Caki2 (cell line): ENCODE measurements around the gene TCF12. TPM values are rescaled to one million over a fixed set of nuclear protein-coding genes. Genes with fewer than 3 reads are reported as not detected.
"Not testable (repeated sequence)": the region's sequence is repeated elsewhere in the genome, so short reads cannot be mapped to it uniquely, and the experiment has no call there.

Experiments
- DNase-seq: peaks from one replicate; pipeline ENCODE4 v3.0.0-alpha.2; 2015; ENCODE audit warnings: low read depth
- in situ Hi-C: cut with HindIII; loops from 2 replicates; pipeline ENCODE4 v1.10.0; 2016; ENCODE audit warnings: low sequenced_read_pairs, low pct_unique_long_range_greater_than_20kb, mixed read lengths
- total RNA-seq: library from RNA; depleted of rRNA; stranded (reverse); fragments of >200 nt; shearing (Covaris generic); gene quantifications from 2 replicates; pipeline ENCODE4 v1.2.3, GENCODE V29; 2014; ENCODE audit warnings: low replicate concordance

TCF12 gene
- total RNA-seq, 1 experiment from 2014 or later: 61.2 TPM

DNA sequence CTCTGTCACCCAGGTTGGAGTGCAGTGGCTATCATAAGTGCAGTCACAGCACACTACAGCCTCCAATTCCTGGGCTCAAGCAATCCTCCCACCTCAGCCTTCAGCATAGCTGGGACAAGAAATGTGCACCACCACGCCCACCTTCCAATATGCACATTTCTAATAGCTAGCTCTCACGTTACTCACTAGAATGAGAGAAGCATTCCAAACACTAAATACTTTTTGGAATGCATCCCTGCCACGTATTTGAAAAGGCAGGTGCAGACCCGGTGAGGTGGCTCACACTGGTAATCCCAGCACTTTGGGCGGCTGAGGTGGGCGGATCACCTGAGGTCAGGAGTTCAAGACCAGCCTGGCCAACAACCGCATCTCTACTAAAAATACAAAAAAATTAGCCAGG lies 7.6 kb upstream of the TCF12 start:
- no peak for DNase-seq
- in situ Hi-C loops: no loop called here

DNA sequence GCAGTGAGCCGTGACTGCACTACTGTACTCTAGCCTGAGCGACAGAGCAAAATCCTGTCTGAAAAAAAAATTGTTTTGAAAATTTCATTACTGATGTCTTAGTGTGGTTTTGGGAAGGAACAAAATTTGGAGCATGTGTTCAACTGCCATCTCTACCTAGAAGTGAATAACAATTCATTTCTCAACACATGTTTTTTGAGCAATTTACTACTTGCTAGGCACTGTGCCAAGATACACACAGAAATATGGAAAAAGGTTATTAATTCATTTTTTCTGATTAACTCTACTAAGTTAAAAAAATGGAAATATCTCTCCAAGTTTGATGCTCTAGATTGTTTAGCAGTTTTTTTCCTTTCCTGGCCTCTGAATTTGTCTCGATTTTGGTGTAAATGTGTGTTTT lies 5.2 kb upstream of the TCF12 start:
- DNase-seq: no peak
- in situ Hi-C loops: no loop called here

DNA sequence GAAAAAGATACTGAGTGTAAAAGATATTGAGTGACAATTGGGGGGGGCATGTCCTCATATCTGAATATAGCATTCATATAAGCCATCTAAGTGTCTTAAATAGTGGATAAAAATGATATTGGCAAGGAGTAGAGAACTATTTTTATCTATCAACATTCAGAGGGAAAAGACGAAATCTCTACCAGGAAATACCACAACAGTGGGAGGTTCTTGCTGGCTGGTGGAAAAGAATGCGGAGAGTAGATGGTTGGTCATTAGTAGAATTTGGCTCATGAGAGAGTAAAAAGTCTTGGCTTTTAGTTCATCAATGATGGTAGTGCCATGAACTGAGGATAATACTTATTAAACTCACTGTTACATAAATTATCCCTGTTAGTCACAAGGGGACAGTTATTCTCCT lies 4.8 kb upstream of the TCF12 start:
- in situ Hi-C loops: no loop called here
- DNase-seq: no peak

DNA sequence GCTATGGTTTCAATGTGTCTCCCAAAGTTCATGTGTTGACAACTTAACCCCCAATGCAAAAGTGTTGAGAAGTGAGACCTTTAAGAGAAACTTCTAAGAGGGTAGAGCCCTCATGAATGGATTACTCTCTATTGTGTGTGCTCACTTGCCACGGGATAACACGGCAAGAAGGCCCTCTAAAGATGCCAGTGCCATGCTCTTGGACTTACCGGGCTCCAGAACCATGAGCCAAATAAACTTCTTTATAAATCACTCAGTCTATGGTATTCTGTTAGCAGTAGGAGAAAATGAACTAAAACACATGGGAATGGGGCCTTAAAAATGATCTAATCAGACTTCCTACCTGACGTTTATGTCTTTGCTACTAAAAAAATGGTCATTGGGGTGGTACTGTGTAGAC lies 2.6 kb upstream of the TCF12 start:
- in situ Hi-C loops: no loop called here
- no peak for DNase-seq

DNA sequence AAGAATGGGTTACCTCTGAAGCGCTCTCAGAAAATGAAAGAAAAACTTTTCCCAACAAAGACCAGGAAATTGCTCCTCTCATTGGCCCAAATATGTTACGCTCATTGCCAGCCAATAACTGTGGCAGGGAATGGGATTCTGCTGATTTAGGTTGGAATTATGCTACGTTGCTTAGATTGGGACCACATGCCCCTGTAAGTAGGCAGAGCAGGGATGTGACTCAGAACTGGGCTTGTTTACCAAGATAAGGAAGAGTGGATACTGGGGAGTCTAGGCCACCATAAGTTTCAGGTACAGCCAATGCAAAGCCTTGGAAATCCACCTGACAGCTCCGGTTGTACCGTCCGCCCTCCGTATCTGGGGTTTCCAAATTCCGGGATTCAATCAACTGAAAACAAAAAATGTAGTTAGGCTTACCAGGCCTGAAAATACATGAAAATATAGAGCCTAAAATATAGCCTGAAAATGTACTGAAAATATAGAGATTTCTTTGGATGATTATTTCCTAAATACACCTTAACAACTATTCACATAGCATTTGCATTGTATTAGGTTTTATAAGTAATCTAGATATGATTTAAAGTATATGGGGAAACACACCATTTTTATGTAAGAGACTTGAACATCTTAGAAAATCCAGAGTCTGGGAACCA lies 1.5 kb upstream of the TCF12 start:
- in situ Hi-C loops: no loop called here
- DNase-seq: no peak

DNA sequence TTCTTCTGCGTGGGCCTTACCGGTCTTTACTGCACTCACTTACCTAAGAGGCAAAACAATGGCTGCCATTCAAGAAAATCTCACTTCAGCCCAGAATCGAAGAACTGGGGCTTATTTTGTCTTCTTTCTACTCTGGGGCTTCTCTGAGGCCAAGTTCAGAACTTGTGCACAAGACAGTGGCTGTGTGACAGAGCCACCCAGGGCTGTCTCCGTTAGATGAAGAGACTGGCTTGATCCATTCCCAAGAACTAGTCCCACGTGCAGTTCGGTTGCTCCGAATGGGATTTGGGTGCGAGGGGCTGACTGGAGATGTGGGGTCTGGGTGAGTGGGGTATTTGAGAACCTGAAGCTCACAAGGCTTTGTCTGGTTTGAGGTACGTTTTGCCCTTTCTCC lies 795 bp upstream of the TCF12 start:
- DNase-seq: no peak
- in situ Hi-C loops: no loop called here

DNA sequence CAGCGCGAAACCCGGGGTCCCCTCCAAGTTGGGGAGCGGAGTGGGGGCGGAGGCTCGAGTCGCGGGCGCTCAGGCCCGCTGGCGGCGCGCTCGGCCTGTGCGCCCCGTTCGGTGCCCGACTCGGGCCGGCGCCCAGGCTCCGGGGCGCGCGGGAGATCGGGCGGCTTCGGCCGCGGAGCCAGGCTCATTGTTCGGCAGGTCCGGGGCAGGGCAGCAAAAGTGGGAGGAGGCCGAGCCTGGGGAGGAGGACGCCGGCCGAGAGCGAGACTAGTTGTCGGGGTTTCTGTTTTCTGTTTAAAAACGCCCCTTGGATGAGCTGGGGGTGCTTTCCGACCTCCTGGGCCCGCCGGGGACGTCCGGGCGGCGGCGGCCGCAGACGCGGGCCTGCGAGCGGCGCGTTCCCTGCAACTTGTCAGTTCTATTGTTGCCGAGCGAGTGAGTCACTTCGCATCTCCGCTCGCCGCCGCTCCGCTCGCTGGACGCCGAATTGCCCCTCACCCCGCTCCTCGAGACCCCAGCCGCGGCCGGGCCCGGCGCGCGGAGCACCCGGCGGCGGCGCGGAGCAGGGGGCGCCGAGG lies 676 bp downstream of the TCF12 start:
- peak; percentile 68 for DNase-seq
- in situ Hi-C loops: no loop called here

DNA sequence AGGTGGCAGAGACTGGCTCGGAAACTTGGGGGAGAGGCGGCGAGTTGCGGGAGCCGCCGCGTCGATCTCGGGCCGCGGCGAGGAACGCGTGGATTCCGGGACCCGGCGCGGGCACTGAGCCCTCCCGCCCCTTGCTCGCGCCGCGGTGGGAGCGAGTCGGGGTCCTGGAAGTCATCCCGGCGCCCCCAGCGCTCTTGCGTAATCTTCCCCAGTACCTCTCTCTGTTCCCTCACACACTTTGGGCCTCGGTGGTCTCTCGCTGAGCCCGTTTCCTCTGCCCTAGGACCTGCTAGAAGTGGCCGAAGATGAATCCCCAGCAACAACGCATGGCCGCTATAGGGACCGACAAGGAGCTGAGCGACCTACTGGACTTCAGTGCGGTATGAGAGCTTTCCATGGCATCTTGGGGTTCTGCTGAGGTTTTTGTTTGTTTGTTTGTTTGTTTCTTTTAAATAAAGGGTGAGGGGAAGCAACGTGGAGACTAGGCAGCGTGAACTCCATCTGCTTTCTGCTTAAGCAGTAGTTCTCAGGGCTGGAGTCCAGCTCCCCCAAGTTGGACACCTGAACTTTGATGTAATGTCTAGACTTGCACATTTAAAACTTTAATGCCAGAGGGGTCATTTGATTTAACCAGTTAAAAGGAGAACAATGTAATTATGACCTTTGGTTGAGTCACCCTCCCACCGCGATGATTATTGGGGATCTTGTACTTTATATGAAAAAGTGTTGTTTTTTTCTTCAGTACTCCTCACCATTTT lies 1.3 kb downstream of the TCF12 start:
- DNase-seq: peak; percentile 56
- in situ Hi-C loops: no loop called here

DNA sequence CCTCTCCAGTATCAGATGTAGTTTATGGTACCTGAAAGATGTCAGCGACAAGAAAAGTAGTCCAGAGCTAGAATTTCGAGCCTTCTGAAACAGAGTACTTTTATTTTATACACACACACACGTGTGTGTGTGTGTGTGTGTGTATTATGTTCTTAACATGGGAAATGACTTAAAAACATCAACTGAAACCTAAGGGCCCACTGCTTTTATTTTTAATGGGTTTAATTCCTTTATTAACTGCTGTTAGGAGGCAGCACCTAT lies 1.9 kb downstream of the TCF12 start:
- no peak for DNase-seq
- in situ Hi-C loops: no loop called here

DNA sequence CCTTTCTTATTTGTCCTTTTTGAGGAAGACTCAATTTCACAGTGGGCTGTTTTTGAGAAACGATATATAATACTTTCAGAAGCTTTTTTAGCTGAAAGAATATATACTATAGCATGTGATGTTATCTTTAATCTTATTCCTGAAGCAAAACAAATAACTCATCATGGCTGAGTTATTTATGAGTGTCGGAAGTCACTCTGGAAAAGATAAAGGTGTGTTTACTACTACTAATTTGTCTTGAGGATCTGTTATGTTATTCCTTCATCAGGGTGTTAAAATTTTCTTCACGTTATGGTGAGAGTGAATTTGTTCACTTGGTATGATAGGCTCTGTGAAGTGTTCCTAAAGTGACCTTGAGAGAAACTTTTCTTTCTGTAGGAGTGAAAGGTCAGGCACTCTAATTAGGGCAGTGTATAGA lies 4.7 kb downstream of the TCF12 start:
- no peak for DNase-seq
- in situ Hi-C loops: no loop called here

DNA sequence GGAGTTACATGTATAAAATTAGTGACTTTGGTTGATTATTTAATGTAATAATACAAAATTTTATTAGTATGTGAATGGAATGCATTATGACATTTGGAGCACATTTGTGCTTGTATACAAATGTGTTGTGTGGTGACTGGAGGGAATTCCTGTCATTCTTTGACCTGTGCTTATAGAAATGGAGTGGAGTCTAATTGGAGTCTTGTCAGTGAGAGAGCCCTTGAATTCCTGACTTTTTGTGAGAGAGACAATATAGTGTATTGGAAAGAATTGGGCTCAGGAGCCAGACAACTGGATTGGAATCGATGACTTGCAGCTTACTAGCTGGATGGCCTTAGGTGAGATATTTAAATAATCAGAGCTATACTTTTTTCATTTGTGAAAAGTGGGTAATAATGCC lies 9.4 kb downstream of the TCF12 start:
- DNase-seq: no peak
- in situ Hi-C loops: no loop called here

DNA sequence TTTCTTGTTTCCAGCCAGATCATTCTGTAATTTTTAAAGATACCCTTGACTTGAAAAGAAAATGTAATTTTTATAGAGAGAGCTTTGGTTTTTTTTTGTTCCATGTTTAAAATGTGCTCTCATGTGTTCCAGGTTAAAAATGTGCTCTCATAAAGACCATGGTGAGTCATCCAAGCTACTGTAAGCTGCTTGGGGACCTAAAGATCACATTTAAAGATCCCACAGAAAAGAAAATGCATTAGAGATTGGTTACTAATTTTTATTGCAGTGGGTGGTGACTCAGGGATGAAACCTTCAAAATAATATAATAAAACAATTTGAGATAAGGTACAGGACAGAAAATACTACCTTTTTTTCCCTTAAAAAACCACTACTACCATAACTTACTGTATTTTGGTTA lies 11.0 kb downstream of the TCF12 start:
- peak; percentile 25 for DNase-seq
- in situ Hi-C loops: no loop called here

DNA sequence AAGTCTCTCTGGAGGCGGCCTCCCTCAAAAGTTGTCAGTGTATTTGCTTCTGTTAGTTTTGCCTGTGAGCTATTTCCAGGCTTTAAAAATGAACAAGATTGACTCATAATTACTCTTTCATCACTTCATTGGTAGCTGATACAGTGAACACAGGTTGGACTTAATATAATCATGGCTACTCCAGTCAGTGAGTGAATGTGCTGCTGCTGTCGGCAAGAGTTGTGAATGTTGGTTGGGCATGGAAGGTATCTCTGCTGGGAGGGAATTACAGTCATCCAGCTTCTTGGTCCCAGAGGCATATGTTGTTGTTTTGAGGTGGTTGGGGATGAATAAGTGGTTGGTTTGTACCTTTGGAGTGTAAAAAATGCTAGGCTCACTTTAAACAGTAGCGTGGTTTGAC lies 11.5 kb downstream of the TCF12 start:
- no peak for DNase-seq
- in situ Hi-C loops: no loop called here

DNA sequence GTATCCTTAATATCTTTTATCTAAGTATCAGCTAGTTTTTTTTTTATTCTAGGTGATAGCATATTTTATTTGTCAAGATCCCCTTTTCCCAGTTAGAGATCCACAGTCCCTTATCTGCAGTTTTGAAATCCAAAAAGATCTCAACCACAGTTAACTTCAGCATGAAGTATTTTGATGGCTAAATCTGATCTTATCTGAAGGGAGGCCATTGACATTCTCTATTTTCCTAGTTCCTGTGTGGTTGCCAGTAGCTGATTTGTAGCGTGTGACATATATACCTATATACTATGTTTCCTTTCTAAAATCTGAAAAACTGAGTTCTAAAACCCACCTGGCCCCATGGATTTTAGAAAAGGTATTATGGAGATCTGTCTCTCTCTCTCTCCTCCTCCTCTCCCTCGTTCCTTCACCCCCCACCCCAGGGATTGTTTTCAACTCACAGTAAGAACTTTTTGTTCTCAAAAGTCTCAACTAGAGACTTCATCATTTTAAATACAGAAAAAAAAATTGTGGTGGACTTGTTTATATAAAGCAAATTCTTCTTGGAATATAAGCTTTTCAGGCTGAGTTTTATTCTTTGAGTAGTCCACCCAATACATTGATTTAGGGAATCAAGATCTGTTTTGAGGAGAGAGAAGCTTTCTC lies 12.3 kb downstream of the TCF12 start:
- in situ Hi-C loops: no loop called here
- DNase-seq: no peak

DNA sequence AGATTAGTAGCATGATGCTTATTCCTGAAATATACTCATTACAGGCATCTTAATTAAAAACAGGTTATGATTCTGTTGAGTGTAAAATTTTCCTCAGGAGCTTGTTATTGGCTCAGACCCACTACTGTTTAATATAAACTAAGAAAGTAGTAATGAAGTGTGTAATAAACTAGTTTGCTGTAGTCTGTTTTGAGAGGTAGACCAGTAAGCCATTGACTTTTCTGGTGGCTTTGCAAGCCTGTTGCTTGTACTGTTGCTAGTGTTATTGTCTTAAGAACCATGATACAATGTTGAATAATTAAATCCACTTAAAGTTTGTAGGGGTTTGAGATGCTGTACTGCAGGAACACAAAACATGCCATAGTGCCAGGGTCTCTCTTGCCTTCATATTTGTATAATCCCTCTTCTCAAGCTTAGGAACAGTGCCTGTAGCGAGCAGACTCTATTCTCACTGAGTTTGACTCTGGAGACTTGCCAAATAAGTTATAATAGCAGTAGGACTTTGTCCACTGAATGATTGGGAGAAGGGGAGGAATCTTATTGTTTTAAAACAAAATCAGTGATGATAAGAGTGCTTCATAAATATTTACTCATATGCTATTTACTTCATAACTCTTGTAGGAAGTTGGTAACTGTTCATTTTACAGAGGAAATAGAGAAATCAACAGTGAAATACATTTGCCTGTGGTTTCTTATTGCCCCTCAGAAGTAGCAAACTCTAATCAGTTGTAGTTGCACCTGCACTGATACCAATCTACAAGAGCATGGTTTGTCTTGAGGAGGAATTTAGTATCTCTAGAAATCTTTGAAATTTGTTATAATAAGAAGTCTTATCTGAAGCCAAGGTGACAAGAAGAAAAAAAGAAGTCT lies 13.4 kb downstream of the TCF12 start:
- DNase-seq: no peak
- in situ Hi-C loops: no loop called here

DNA sequence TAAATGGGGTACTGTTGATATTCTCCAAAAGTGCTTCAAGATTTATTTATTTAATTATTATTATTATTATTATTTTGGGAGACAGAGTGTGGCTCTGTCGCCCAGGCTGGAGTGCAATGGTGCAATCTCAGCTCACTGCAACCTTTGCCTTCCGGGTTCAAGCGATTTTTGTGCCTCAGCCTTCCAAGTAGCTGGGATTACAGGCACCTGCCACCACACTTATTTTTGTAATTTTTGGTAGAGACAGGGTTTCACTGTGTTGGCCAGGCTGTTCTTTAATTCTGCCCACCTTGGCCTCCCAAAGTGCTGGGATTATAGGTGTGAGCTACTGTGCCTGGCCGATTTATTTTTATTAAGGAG lies 14.0 kb downstream of the TCF12 start:
- in situ Hi-C loops, DNase-seq: not testable (repeated sequence)

DNA sequence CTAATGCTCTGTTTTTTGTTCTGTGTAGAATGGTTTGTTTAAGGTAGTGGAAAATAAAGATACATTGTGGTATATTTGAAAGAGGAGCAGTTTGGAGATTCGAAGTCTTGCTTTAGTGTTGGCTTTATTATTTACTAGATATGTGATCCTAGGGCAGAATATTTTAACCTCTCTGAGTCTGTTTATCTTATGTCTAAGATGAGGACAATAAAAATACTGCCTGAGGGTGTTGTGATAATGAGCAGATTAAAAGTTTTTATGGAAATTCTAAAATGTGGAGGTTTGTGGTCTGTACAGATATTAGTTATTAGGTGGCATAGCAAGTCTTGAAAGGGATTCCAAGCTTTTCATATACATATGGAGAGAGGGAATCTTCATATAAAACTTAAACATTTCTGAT lies 15.0 kb downstream of the TCF12 start:
- in situ Hi-C loops: no loop called here

DNA sequence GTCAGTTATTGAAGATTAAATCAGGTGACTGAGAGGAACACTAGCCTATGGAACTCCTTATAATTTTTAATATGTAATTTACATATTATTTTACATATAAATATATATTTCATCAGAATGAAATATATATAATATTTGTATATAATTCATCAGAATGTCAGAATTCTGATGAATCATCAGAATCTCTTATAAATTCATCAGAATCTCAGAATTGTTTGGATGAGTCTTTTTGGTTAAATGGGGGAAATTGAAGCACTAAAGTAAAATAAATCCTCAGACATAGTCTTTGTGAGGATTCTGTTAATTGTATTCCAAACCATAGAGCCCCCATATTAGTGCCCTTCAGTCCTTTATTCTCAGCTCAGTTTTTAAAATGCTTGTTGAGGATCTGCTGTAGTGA lies 15.4 kb downstream of the TCF12 start:
- DNase-seq: no peak
- in situ Hi-C loops: no loop called here

More for the DNA sequence above, 15.0 kb downstream of the TCF12 start:
- DNase-seq: no peak

DNA sequence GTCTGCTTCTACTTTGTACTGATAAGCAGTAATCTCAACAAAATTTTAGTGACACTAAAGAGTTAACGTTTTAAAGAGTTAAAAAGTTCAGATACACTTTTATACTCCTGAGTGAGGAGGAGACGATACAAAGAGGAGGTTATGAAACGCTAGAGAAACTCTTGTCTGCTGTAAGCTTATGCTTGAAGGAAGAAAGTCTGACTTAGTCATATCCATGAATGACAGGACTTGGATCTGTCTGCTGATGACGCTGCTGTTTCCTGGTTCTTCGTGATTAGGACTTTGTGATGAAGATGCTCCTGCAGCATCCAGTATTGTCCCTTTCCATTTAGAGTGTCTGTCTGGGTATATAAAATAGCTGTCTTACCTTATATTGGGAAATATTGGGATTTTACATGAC lies 15.8 kb downstream of the TCF12 start:
- DNase-seq: peak; percentile 15
- in situ Hi-C loops: no loop called here
